ENCODE results near the gene SRC. TPM values are rescaled to one million over a fixed set of nuclear protein-coding genes. Genes with fewer than 3 reads are reported as not detected.

SRC gene
- total RNA-seq, 1 experiment from 2014 or later: 31.4 TPM

GRCh38 chr20:37413379-37413778 lies 67.4 kb downstream of the SRC start:
- DNase-seq: peak; percentile 67
- no peak overlapping the region for H3K4me3 ChIP-seq (ENCODE audit: insufficient read depth, low read depth, low read length)
- H3K36me3 ChIP-seq (replicated peaks; ENCODE audit: control insufficient read depth, insufficient read depth, low read length): no peaks in the 10 kb centered on the region
- H3K27me3 ChIP-seq (ENCODE audit: control insufficient read depth, insufficient read depth, low read length): peaks cover 18% of the 10 kb centered on the region

DNA sequence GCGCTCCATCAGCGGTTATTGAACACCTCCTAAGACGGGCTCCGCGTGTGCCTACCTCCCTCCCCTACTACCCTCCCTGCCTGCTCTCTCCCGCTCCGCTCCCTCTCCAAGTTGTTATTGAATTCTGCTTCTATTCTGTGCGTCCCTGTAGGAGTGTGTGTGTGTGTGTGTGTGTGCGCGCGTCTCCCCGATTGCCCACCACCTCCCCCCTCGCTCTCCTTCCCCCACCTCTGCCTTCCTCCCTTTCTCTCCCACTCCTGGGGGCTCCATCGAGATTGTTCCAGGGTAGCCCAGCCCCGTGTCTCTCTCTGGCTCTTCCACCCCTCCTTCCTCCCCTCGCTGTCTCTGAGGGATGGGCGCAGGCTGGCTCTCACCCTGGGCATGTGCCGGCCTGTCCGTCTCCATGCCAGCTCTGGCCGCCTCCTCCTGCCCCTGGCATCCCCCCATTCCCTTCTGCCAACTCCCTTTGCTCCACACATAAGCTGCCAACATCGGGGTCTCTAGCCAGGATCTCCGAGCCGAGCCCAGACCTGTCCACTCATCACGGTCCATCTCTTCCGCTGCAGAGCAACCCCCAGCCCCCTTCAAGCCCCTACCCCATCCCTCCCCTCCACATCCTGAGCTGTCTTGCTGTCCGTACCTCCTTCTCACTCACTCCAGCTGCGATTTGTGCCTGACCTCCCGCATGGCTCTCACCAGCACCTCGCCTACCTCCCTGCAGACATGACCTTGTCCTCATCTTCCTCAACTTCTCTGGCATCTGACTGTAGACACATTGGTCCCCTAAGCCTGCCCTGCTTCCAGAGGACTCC lies 68.5 kb downstream of the SRC start:
- DNase-seq: peak; percentile 73
- H3K36me3 ChIP-seq (replicated peaks; ENCODE audit: control insufficient read depth, insufficient read depth, low read length): no peaks in the 10 kb centered on the region
- no peak overlapping the region; the same call in 1 of the 2 replicates for H3K4me3 ChIP-seq (ENCODE audit: insufficient read depth, low read depth, low read length)
- H3K27me3 ChIP-seq (ENCODE audit: control insufficient read depth, insufficient read depth, low read length): peaks cover 18% of the 10 kb centered on the region

DNA sequence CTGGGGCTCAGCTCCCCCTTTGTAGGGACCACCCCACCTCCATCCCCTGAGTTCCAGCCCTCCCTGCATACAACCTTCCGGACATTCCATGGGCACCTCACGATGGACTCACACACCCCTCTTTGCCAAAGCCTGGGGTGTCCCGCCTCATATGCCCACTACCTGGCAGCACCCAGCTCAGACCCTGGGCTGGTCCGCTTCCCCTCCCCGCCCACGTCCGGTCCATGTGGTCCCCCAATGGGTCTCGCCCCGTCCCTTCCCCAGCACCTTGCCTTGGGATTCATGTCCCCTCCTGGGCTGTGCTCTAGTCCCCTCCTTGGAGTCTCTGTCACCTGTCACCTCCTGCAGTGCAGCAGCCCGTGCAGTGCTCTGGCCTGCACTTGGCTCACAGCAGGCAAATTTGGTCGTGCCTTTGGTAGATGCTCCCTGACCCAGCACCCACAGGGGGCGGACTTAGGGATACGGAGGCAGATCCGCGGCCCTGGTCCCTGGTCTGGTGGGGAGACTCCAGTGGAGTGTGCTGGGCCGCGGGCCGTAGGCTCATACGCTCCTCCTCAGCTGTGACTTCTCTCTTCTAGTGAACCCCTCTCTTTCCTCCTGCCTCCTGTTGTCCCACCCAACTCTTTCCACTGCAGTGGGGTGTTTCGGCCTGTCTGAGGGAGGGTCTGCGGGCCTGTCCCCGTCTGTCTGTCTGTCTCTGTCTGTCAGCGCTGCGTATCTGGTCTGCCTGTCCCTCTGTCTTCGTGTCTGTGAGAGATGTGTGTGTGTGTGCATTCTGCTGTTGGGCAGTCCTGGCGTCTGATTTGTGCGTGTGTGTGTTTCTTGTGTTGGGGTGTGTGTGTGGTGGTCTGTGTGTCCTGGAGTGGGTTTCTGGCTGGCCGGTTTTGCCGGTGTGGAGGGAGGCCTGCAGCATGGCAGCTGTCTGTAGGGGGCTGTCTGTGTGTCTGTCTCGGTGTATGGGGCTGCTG lies 69.5 kb downstream of the SRC start:
- H3K36me3 ChIP-seq (replicated peaks; ENCODE audit: control insufficient read depth, insufficient read depth, low read length): no peaks in the 10 kb centered on the region
- peak; percentile 58 for DNase-seq
- peaks cover 18% of the 10 kb centered on the region for H3K27me3 ChIP-seq (ENCODE audit: control insufficient read depth, insufficient read depth, low read length)
- no peak overlapping the region for H3K4me3 ChIP-seq (ENCODE audit: insufficient read depth, low read depth, low read length)

DNA sequence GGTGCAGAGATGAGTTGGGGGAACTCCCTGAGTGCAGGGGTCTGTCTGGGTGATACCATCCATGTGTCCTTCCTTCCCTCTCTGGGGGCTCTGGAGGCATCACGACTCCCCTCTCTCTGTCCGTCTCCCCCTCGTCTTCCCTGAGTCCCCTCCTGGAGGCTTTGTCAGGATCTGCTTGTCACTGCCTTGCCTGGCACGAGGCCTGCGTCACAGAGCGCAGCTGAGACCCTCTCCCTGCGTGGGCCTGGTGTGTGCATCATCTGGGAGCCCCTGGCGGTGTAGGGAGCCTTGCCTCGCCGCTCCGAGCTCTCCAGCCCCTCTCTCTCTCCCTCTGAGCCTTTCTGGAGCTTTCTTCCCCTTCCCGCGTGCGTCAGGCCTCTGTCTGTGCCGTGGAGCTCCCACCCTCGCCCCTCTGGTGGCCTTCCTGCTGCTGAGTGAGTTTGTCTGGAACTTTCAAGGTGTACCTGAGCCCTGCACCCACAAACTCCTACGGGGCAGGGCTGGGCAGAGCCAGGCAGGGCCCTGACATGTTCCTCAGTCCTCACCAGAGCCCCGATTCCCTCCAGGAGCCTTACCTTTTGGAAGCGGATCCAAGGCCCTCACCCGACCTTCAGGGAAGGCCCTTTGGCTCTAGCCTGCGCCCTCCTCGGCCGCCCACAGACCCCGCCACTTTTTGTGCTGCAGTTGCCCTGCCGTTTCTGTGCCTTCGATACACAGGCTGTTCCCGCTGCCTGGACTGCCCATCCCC lies 70.3 kb downstream of the SRC start:
- no peak overlapping the region for H3K4me3 ChIP-seq (ENCODE audit: insufficient read depth, low read depth, low read length)
- peak; percentile 50 for DNase-seq
- H3K36me3 ChIP-seq (replicated peaks; ENCODE audit: control insufficient read depth, insufficient read depth, low read length): no peaks in the 10 kb centered on the region
- peaks cover 18% of the 10 kb centered on the region for H3K27me3 ChIP-seq (ENCODE audit: control insufficient read depth, insufficient read depth, low read length)

DNA sequence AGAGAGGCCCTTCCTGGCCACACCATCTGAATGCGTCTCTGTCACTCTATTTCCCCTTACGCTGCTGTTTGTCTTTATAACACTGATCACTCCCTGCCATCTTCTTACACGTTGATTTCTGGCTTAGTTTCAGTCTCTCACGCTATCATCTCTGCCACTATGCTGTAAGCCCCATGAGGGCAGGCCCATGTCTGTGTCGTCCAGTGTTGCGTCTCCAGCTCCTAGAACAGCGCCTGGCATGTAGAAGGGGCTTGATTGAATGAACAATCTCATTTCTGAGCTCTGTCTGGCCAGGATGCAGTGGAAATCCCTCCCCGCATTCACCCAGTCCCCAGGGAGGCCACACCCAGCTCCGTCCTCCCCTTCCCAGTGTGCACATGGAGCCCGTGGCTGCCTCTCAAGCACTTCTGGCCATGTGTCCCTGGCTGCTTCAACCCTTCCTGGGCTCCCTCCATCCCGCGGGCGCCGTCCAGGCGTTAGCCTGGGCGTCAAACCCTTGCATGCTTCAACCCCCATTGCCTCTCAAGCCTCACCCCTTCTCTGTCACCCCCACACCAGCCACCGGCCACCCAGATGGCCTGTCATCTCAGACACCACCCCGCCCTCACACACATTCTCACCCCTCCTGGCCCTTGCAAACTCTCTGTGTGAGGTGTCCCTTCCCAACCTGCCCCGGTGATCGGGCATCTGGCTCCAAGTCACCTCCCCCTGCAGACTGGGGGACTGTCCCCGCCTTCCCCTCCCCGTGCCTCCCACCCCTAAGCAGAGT lies 71.1 kb downstream of the SRC start:
- peak; percentile 37 for DNase-seq
- Histone ChIP-seq H3K27me3 (ENCODE audit: control insufficient read depth, insufficient read depth, low read length) (peaks cover 18% of the 10 kb centered on the region), H3K4me3 (ENCODE audit: insufficient read depth, low read depth, low read length) (no peak overlapping the region), H3K36me3 (replicated peaks; ENCODE audit: control insufficient read depth, insufficient read depth, low read length) (no peaks in the 10 kb centered on the region)

GRCh38 chr20:37417617-37418467 lies 71.9 kb downstream of the SRC start:
- Histone ChIP-seq H3K27me3 (ENCODE audit: control insufficient read depth, insufficient read depth, low read length) (peaks cover 18% of the 10 kb centered on the region), H3K4me3 (ENCODE audit: insufficient read depth, low read depth, low read length) (no peak overlapping the region), H3K36me3 (replicated peaks; ENCODE audit: control insufficient read depth, insufficient read depth, low read length) (no peaks in the 10 kb centered on the region)
- peak; percentile 62 for DNase-seq

DNA sequence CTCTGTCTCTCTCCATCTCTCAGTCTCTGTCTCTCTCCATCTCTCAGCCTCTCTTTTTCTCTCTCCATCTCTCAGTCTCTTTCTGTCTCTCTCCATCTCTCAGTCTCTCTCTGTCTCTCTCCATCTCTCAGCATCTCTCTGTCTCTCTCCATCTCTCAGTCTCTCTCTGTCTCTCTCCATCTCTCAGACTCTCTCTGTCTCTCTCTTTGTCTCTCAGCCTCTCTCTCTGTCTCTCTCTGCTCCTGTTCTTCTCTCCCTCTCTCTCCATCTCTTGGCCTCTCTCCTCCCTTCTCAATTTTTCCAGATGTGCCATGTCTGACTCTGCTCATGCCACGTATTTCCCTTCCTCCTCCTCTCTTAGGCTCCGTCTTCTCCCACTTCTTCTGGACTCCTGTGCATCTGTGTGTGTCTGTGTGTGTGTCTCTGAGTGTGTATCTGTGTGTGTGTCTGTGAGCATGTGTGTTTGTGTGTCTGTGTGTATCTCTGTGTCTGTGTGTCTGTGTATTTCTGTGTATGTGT lies 72.7 kb downstream of the SRC start:
- peaks cover 14% of the 10 kb centered on the region for H3K27me3 ChIP-seq (ENCODE audit: control insufficient read depth, insufficient read depth, low read length)
- H3K36me3 ChIP-seq (replicated peaks; ENCODE audit: control insufficient read depth, insufficient read depth, low read length): no peaks in the 10 kb centered on the region
- H3K4me3 ChIP-seq (ENCODE audit: insufficient read depth, low read depth, low read length): no peak overlapping the region
- DNase-seq: no peak

DNA sequence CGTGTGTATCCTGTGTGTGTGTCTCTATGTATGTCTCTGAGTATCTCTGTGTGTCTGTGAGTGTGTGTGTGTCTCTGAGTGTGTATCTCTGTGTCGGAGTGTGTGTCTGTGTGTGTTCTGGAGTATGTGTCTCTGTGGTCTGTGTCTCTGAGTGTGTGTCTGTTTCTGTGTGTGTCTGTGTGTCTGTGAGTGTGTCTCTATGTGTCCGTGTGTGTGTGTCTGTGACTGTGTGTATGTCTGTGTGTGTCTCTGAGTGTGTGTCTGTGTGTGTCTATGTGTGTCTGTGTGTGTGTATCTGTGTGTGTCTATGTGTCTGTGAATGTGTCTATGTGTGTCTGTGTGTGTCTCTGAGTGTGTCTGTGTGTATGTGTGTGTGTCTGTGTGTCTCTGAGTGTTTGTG lies 73.4 kb downstream of the SRC start:
- Histone ChIP-seq H3K36me3 (replicated peaks; ENCODE audit: control insufficient read depth, insufficient read depth, low read length) (no peaks in the 10 kb centered on the region), H3K4me3 (ENCODE audit: insufficient read depth, low read depth, low read length) (no peak overlapping the region), H3K27me3 (ENCODE audit: control insufficient read depth, insufficient read depth, low read length) (peaks cover 8% of the 10 kb centered on the region)
- DNase-seq: no peak

DNA sequence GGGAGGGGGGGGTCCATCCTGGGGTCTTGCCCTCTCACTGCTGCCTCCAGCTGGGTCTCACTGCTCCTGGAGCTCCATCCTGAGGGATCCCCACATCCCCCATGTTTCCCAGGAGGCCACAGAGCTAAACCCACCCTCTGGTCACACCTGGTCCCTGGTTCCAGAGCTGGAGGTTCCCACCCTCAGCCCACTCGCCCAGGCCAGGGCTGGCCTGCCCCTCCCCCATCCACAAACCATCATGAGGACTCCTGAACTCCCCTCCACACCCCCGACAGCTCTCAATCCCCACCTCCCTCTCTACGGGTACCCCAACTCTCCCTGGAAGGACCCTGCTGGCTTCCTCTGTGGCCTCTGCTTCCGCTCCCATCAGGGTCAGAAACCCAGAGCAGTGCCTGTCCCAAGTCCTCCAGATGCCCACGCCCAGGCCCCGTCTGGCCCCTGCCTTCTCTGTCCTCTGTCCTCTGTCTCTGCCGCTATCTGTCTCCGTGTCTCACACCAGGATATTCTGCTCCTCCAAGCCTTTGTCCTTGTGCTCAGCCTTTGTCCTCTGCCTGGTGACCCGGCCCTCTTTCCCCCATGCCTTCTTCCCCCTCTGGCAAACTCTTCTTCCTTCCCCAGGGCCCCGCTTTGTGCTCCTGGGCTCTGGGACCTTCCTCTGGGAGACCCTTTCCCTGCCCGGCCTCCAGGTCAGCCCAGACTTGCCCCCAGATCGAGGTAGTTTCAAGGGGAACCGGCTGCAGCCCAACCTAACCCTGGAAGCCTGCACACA lies 74.0 kb downstream of the SRC start:
- Histone ChIP-seq H3K36me3 (replicated peaks; ENCODE audit: control insufficient read depth, insufficient read depth, low read length) (no peaks in the 10 kb centered on the region), H3K4me3 (ENCODE audit: insufficient read depth, low read depth, low read length) (no peak overlapping the region), H3K27me3 (ENCODE audit: control insufficient read depth, insufficient read depth, low read length) (peaks cover 3% of the 10 kb centered on the region)
- no peak for DNase-seq

- no peak for DNase-seq
- no peaks in the 10 kb centered on the region for H3K36me3 ChIP-seq (replicated peaks; ENCODE audit: control insufficient read depth, insufficient read depth, low read length)
- H3K27me3 ChIP-seq (ENCODE audit: control insufficient read depth, insufficient read depth, low read length): no peaks in the 10 kb centered on the region; the same call in none of the 2 replicates
- H3K4me3 ChIP-seq (ENCODE audit: insufficient read depth, low read depth, low read length): no peak overlapping the region
Observed at GRCh38 chr20:37420610-37421009, 74.7 kb downstream of the SRC start.

- Histone ChIP-seq H3K4me3 (ENCODE audit: insufficient read depth, low read depth, low read length) (no peak overlapping the region), H3K27me3 (ENCODE audit: control insufficient read depth, insufficient read depth, low read length) (no peaks in the 10 kb centered on the region; the same call in none of the 2 replicates), H3K36me3 (replicated peaks; ENCODE audit: control insufficient read depth, insufficient read depth, low read length) (no peaks in the 10 kb centered on the region)
- DNase-seq: no peak
Observed at GRCh38 chr20:37421060-37421905, 75.3 kb downstream of the SRC start.

DNA sequence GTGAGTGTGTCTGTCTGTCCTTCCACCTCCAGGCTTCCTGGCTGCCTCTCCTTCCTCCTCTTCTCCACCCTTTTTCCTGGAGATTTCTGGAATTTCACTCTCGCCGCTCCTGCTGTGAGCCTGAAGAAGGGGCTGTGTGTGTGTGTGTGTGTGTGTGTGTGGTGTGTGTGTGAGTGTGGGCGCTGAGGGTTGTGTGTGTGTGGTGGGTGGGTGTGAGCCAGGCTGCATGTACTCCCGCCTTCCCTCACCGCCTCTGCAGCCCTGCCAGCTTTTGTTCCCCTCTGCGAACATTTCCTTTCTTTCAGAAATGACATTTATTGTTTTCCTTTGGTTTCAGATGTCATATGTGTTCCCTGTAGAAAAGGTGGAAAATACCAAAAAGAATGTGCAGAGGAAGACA lies 76.0 kb downstream of the SRC start:
- no peak overlapping the region for H3K4me3 ChIP-seq (ENCODE audit: insufficient read depth, low read depth, low read length)
- no peaks in the 10 kb centered on the region for H3K36me3 ChIP-seq (replicated peaks; ENCODE audit: control insufficient read depth, insufficient read depth, low read length)
- no peak for DNase-seq
- no peaks in the 10 kb centered on the region; the same call in none of the 2 replicates for H3K27me3 ChIP-seq (ENCODE audit: control insufficient read depth, insufficient read depth, low read length)
